ENCODE results near the gene TRAPPC10. TPM values are rescaled to one million over a fixed set of nuclear protein-coding genes. Genes with fewer than 3 reads are reported as not detected.

The TRAPPC10 gene, protein sequence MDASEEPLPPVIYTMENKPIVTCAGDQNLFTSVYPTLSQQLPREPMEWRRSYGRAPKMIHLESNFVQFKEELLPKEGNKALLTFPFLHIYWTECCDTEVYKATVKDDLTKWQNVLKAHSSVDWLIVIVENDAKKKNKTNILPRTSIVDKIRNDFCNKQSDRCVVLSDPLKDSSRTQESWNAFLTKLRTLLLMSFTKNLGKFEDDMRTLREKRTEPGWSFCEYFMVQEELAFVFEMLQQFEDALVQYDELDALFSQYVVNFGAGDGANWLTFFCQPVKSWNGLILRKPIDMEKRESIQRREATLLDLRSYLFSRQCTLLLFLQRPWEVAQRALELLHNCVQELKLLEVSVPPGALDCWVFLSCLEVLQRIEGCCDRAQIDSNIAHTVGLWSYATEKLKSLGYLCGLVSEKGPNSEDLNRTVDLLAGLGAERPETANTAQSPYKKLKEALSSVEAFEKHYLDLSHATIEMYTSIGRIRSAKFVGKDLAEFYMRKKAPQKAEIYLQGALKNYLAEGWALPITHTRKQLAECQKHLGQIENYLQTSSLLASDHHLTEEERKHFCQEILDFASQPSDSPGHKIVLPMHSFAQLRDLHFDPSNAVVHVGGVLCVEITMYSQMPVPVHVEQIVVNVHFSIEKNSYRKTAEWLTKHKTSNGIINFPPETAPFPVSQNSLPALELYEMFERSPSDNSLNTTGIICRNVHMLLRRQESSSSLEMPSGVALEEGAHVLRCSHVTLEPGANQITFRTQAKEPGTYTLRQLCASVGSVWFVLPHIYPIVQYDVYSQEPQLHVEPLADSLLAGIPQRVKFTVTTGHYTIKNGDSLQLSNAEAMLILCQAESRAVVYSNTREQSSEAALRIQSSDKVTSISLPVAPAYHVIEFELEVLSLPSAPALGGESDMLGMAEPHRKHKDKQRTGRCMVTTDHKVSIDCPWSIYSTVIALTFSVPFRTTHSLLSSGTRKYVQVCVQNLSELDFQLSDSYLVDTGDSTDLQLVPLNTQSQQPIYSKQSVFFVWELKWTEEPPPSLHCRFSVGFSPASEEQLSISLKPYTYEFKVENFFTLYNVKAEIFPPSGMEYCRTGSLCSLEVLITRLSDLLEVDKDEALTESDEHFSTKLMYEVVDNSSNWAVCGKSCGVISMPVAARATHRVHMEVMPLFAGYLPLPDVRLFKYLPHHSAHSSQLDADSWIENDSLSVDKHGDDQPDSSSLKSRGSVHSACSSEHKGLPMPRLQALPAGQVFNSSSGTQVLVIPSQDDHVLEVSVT
- total RNA-seq, result 13.4 and 14.7 TPM in 2 replicates

GRCh38 chr21:44011579-44012473, at the start of gene TRAPPC10:
TRAPPC10 (plus strand) TSS chr21:44012309; CDS start chr21:44012494, 185 bp downstream.

DNA sequence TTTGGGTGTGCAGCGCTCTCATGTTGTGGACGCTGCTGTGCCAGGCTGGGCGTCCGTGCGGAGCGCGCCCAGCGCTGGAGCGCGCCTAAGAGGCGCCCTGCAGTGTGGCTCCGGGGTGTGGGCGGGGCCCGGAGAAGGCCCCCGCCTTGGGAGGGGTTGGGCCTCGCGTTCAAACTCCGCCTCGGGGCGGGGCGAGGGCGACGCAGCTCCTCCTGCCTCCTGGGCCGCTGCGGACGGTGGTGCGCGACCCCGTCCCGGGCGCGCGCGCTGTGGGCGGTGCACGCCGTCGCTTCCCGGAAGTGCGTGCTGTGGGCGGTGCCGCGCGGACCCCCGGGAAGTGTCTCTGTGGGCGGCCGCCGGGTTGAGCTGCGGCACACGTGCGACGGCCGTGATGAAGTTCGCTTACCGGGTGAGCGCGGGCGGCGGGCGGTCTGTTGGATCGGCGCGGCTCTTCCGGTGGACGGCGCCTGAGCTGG, 95.0 kb downstream of the TRAPPC10 start, which contains the start of gene PWP2:
PWP2 (plus strand) TSS at position 374 of the 476 bp plus-strand sequence; CDS start at position 392, 18 bp downstream.

Other genes starting within 250 kb of the TRAPPC10 start
- 15.5 and 19.0 TPM in 2 replicates for gene CSTB, start 236.0 kb upstream of the TRAPPC10 start, total RNA-seq
- 13.9 and 15.4 TPM in 2 replicates for gene RRP1, start 222.7 kb upstream of the TRAPPC10 start, total RNA-seq
- 28.3 and 34.8 TPM in 2 replicates for gene AGPAT3, start 147.1 kb upstream of the TRAPPC10 start, total RNA-seq
- 7.0 and 7.8 TPM in 2 replicates for gene PWP2, start 95.1 kb downstream of the TRAPPC10 start, total RNA-seq
- 5.1 and 8.4 TPM in 2 replicates for gene GATD3, start 121.4 kb downstream of the TRAPPC10 start, total RNA-seq
- 0.32 and 0.54 TPM in 2 replicates for gene ICOSLG, start 228.6 kb downstream of the TRAPPC10 start, total RNA-seq
- not detected in 2 replicates for gene DNMT3L, start 249.6 kb downstream of the TRAPPC10 start, total RNA-seq